HCT116 (cell line): ENCODE data around the gene MFSD1. TPM values are rescaled to one million over a fixed set of nuclear protein-coding genes. Genes with fewer than 3 reads are reported as not detected.

Experiments used
- ATAC-seq: fragments of 200-7000 bp; cut with Tn5 transposase; 2 replicates; pipeline ENCODE4 v1.9.1; 2020; ENCODE audit warnings: mild to moderate bottlenecking, moderate library complexity
- BruUV-seq: library from RNA; stranded (reverse); fragments of 400-500 nt; replicated peaks from 2 replicates; lab custom pipeline; 2021; lab: Mats Ljungman, UMichigan
- CTCF ChIA-PET: fragments of 300-600 bp; sonication (Branson Sonifier 250); formaldehyde crosslinking; loops from one replicate; lab custom pipeline; 2021; ENCODE audit warnings: antibody characterized with exemption; lab: Charles Lee
- POLR2A ChIA-PET: fragments of 300-600, 350-600 bp; sonication (Branson Sonifier 250); formaldehyde crosslinking; loops from one replicate; lab custom pipeline; 2021; ENCODE audit warnings: antibody characterized with exemption; lab: Charles Lee
- RAD21 ChIA-PET, 2 experiments: fragments of 300-600 bp; sonication (Branson Sonifier 250); formaldehyde crosslinking; loops; one replicate each; lab custom pipeline; 2023; ENCODE audit warnings: low total read pairs in 2 of 2; ENCODE audit not compliant: uncharacterized antibody in 2 of 2, unreplicated experiment in 2 of 2, low non-redundant PET in 1 of 2; lab: Charles Lee
- DNase-seq: peaks from one replicate; pipeline ENCODE4 v3.0.0-alpha.2; 2010; ENCODE audit warnings: low read depth, low spot score
- H2AFZ ChIP-seq: fragments of 200-600 bp; shearing (Covaris generic), sonication (generic); 2 replicates; pipeline ENCODE4 v1.6.1; 2017; ENCODE audit warnings: low read depth, mixed run types, mixed read lengths, antibody characterized with exemption, low read length; ENCODE audit not compliant: poor library complexity, severe bottlenecking
- H3K27ac ChIP-seq: 2 replicates; pipeline ENCODE4 v1.5.1; 2012; ENCODE audit warnings: low read depth, low read length
- H3K27me3 ChIP-seq: fragments of 200-600 bp; sonication (generic); 2 replicates; pipeline ENCODE4 v1.6.1; 2016; ENCODE audit warnings: mixed run types, low read length, mixed read lengths; ENCODE audit not compliant: insufficient read depth
- H3K36me3 ChIP-seq, 2 experiments: fragments of 200-500 bp in 1 of 2; fragments of 200-600 bp in 1 of 2; sonication (Bioruptor generic) in 1 of 2; sonication (generic) in 1 of 2; 2 replicates each; pipeline versions ENCODE4 v1.5.1 to v1.6.1; 2014 to 2016; ENCODE audit warnings: low read length in 2 of 2, inconsistent platforms in 1 of 2, mixed read lengths in 1 of 2, mixed run types in 1 of 2; ENCODE audit not compliant: insufficient read depth in 2 of 2, control insufficient read depth in 1 of 2
- H3K4me1 ChIP-seq, 2 experiments: fragments of 200-600 bp in 1 of 2; sonication (generic) in 1 of 2; 2 replicates each; pipeline versions ENCODE4 v1.5.1 to v1.6.1; 2012 to 2017; ENCODE audit warnings: low read length in 2 of 2, inconsistent platforms in 1 of 2, mild to moderate bottlenecking in 1 of 2, mixed read lengths in 1 of 2, mixed run types in 1 of 2, moderate library complexity in 1 of 2; ENCODE audit not compliant: insufficient read depth in 2 of 2, control insufficient read depth in 1 of 2
- H3K4me2 ChIP-seq: fragments of 200-600 bp; sonication (generic); 2 replicates; pipeline ENCODE4 v1.6.1; 2017; ENCODE audit warnings: mixed run types, low read length, mixed read lengths
- H3K4me3 ChIP-seq, 2 experiments: fragments of 200-600 bp in 1 of 2; sonication (generic) in 1 of 2; replicated peaks in 1 of 2; 2 replicates each; pipeline ENCODE4 v1.5.1; 2011 to 2016; ENCODE audit warnings: low read length in 2 of 2, control low read depth in 1 of 2, low read depth in 1 of 2, mild to moderate bottlenecking in 1 of 2, mixed read lengths in 1 of 2, mixed run types in 1 of 2
- H3K79me2 ChIP-seq: fragments of 200-600 bp; sonication (generic); 2 replicates; pipeline ENCODE4 v1.6.1; 2017; ENCODE audit warnings: mild to moderate bottlenecking, mixed run types, low read length, moderate library complexity, mixed read lengths; ENCODE audit not compliant: insufficient read depth
- H3K9ac ChIP-seq: fragments of 200-600 bp; sonication (generic); 2 replicates; pipeline ENCODE4 v1.6.1; 2016; ENCODE audit warnings: low read length, mixed read lengths
- H3K9me2 ChIP-seq: fragments of 200-600 bp; sonication (generic), shearing (Covaris generic); 2 replicates; pipeline ENCODE4 v1.6.1; 2017; ENCODE audit warnings: mixed run types, mild to moderate bottlenecking, moderate library complexity; ENCODE audit not compliant: insufficient read depth
- H3K9me3 ChIP-seq, 2 experiments: fragments of 200-500 bp in 1 of 2; fragments of 200-600 bp in 1 of 2; sonication (Bioruptor generic) in 1 of 2; sonication (generic) in 1 of 2; 2 replicates each; pipeline ENCODE4 v1.6.1; 2014 to 2017; ENCODE audit warnings: low read length in 2 of 2, mixed read lengths in 2 of 2, inconsistent platforms in 1 of 2, low read depth in 1 of 2, mild to moderate bottlenecking in 1 of 2, mixed run types in 1 of 2, moderate library complexity in 1 of 2; ENCODE audit not compliant: control insufficient read depth in 1 of 2, insufficient read depth in 1 of 2
- H4K20me1 ChIP-seq: fragments of 200-600 bp; sonication (generic), shearing (Covaris generic); 2 replicates; pipeline ENCODE4 v1.6.1; 2017; ENCODE audit warnings: mixed run types, mild to moderate bottlenecking, moderate library complexity; ENCODE audit not compliant: insufficient read depth
- CBX3 ChIP-seq: IDR thresholded peaks from 2 replicates; pipeline ENCODE4 v1.6.1; 2012; ENCODE audit warnings: low read depth
- EGR1 ChIP-seq: IDR thresholded peaks from 2 replicates; pipeline ENCODE4 v1.6.1; 2012; ENCODE audit warnings: low read depth
- ELF1 ChIP-seq: IDR thresholded peaks from 2 replicates; pipeline ENCODE4 v1.6.1; 2012; ENCODE audit warnings: low read depth, borderline replicate concordance
- EZH2phosphoT487 ChIP-seq: fragments of 200-600 bp; IDR thresholded peaks from 2 replicates; pipeline ENCODE4 v1.6.1; 2018; ENCODE audit warnings: antibody characterized with exemption, borderline replicate concordance
- FOSL1 ChIP-seq: IDR thresholded peaks from 2 replicates; pipeline ENCODE4 v1.6.1; 2012; ENCODE audit warnings: low read depth
- JUND ChIP-seq: IDR thresholded peaks from 2 replicates; pipeline ENCODE4 v1.6.1; 2012
- POLR2A ChIP-seq: IDR thresholded peaks from 2 replicates; pipeline ENCODE4 v1.7.0; 2011; ENCODE audit warnings: borderline replicate concordance; ENCODE audit not compliant: insufficient read depth, insufficient read length; ENCODE audit errors: extremely low read depth
- POLR2AphosphoS5 ChIP-seq: IDR thresholded peaks from 2 replicates; pipeline ENCODE4 v1.6.1; 2011; ENCODE audit warnings: mild to moderate bottlenecking, low read depth, low read length, moderate library complexity
- RAD21 ChIP-seq: IDR thresholded peaks from 2 replicates; pipeline ENCODE4 v1.6.1; 2012; ENCODE audit warnings: low read depth, mild to moderate bottlenecking
- SP1 ChIP-seq: IDR thresholded peaks from 2 replicates; pipeline ENCODE4 v1.6.1; 2012; ENCODE audit warnings: low read depth
- SRF ChIP-seq: IDR thresholded peaks from 2 replicates; pipeline ENCODE4 v1.6.1; 2012; ENCODE audit warnings: low read depth
- TCF7L2 ChIP-seq: IDR thresholded peaks from 2 replicates; pipeline ENCODE4 v1.7.0; 2011; ENCODE audit warnings: borderline replicate concordance, inconsistent platforms; ENCODE audit not compliant: insufficient read depth, insufficient read length; ENCODE audit errors: extremely low read depth
- YY1 ChIP-seq: IDR thresholded peaks from 2 replicates; pipeline ENCODE4 v1.6.1; 2011; ENCODE audit warnings: low read length, low read depth, moderate library complexity, mild to moderate bottlenecking; ENCODE audit not compliant: insufficient replicate concordance; ENCODE audit errors: extremely low read depth
- ZFX ChIP-seq: fragments of 450-650 bp; IDR thresholded peaks from 2 replicates; pipeline ENCODE4 v1.6.1; 2017
- ZNF274 ChIP-seq: fragments of 200-500 bp; sonication (Bioruptor generic); IDR thresholded peaks from 2 replicates; pipeline ENCODE4 v1.6.1; 2014; ENCODE audit warnings: mild to moderate bottlenecking, low read depth, low read length, inconsistent platforms
- intact Hi-C: fragments of 100-400 bp; cut with micrococcal nuclease; formaldehyde crosslinking; loops from 2 replicates; pipeline ENCODE4 v1.10.0; 2022
- total RNA-seq: library from RNA; stranded (reverse); gene quantifications from one replicate; pipeline ENCODE4 v1.2.1, GENCODE V29; 2021; ENCODE audit not compliant: unreplicated experiment
- TF ChIP-seq, protein P1 (sequence below): IDR thresholded peaks from 2 replicates; pipeline ENCODE4 v1.6.1; 2012
- TF ChIP-seq, protein P2 (sequence below), 3 experiments: fragments of 200-600 bp in 1 of 3; sonication (generic) in 1 of 3; IDR thresholded peaks in 2 of 3; conservative IDR thresholded peaks in 1 of 3; 2 replicates each; pipeline ENCODE4 v1.5.1; 2012 to 2017; ENCODE audit warnings: low read depth in 2 of 3, low read length in 2 of 3, antibody characterized with exemption in 1 of 3, borderline replicate concordance in 1 of 3, control low read depth in 1 of 3, mild to moderate bottlenecking in 1 of 3, mixed read lengths in 1 of 3, mixed run types in 1 of 3, moderate library complexity in 1 of 3; ENCODE audit not compliant: insufficient read depth in 1 of 3
- TF ChIP-seq, protein P3 (sequence below): IDR thresholded peaks from 2 replicates; pipeline ENCODE4 v1.6.1; 2012
- TF ChIP-seq, protein P4 (sequence below): IDR thresholded peaks from 2 replicates; pipeline ENCODE4 v1.6.1; 2011; ENCODE audit warnings: mild to moderate bottlenecking, low read length, moderate library complexity; ENCODE audit not compliant: insufficient replicate concordance; ENCODE audit errors: extremely low read depth

The MFSD1 gene
- total RNA-seq, 1 experiment from 2014 or later, result 12.8 TPM

DNA sequence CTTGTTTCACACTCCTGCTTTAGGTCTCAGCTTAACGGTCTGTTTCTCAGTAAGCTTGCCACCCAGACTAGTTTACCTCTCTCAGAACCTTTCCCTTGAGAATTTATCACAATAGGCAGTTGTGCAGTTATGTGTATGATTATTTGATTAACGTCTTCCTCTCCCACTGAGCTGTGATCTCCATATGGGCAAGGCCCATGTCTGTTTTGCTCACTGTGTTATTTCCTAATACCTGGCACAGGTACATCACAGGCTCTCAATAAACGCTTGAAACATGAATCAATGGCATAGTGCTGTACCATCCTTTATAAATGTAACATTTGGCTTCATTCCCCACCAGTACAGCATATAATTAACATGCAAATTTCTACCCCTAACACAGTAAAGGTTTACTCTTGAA lies 40.5 kb upstream of the MFSD1 start:
- intact Hi-C loops, result no loop called here
- Histone ChIP-seq H3K9me3 (no peaks in the 10 kb centered on the region), H3K9me2 (no peaks in the 10 kb centered on the region), H3K4me1 (no peaks in the 10 kb centered on the region), H3K27ac (no peak overlapping the region), H3K4me3 (no peak overlapping the region), H4K20me1 (no peaks in the 10 kb centered on the region), H3K9ac (no peak overlapping the region), H2AFZ (no peak overlapping the region), H3K27me3 (no peaks in the 10 kb centered on the region), H3K4me2 (no peak overlapping the region), H3K36me3 (no peaks in the 10 kb centered on the region), H3K79me2 (no peaks in the 10 kb centered on the region)
- ATAC-seq (no peak), DNase-seq (no peak)
- CTCF ChIA-PET, result no interaction called here
- TF ChIP-seq YY1 (no peak), POLR2AphosphoS5 (no peak), EZH2phosphoT487 (no peak)
- RAD21 ChIA-PET, result no interaction called here
- BruUV-seq, result no TSS peak
- POLR2A ChIA-PET, result no interaction called here

DNA sequence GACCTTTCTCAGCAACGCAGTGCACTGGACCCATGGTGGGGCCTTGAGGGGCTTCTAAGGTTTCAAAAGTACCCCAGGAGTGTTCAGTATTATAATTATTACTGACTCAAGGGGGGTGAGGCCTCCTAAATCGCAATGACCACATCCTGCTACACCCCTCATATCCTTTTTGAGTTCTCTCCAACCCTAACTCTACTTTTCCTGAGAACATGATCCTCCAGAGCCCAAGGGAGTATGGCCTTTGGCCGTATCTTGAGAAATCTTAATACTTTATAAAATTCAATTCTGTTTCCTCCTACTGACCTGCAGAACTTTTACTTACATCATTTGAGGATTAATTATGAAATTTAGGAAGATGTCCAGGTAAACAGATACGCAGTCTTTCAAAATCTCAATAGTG lies 39.2 kb upstream of the MFSD1 start:
- Histone ChIP-seq H3K9me3 (no peaks in the 10 kb centered on the region), H3K27ac (no peak overlapping the region), H3K4me2 (no peak overlapping the region), H3K4me1 (no peaks in the 10 kb centered on the region), H3K79me2 (no peaks in the 10 kb centered on the region), H4K20me1 (no peaks in the 10 kb centered on the region), H3K27me3 (no peaks in the 10 kb centered on the region), H3K4me3 (no peak overlapping the region), H3K9ac (no peak overlapping the region), H2AFZ (no peak overlapping the region), H3K9me2 (no peaks in the 10 kb centered on the region), H3K36me3 (no peaks in the 10 kb centered on the region)
- no peak for DNase-seq
- BruUV-seq, result no TSS peak
- intact Hi-C loops, result no loop called here
- RAD21 ChIA-PET, result no interaction called here
- POLR2A ChIA-PET, result no interaction called here
- no peak for ATAC-seq
- CTCF ChIA-PET, result no interaction called here
- TF ChIP-seq EGR1 (no peak), ELF1 (no peak), SRF (no peak), RAD21 (no peak), POLR2A (no peak), CBX3 (no peak), YY1 (no peak), FOSL1 (no peak), JUND (no peak), ZFX (no peak), EZH2phosphoT487 (no peak), SP1 (no peak), ZNF274 (no peak), TCF7L2 (no peak)
- TF ChIP-seq, protein P1, sequence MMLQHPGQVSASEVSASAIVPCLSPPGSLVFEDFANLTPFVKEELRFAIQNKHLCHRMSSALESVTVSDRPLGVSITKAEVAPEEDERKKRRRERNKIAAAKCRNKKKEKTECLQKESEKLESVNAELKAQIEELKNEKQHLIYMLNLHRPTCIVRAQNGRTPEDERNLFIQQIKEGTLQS, result no peak
- TF ChIP-seq, protein P2, sequence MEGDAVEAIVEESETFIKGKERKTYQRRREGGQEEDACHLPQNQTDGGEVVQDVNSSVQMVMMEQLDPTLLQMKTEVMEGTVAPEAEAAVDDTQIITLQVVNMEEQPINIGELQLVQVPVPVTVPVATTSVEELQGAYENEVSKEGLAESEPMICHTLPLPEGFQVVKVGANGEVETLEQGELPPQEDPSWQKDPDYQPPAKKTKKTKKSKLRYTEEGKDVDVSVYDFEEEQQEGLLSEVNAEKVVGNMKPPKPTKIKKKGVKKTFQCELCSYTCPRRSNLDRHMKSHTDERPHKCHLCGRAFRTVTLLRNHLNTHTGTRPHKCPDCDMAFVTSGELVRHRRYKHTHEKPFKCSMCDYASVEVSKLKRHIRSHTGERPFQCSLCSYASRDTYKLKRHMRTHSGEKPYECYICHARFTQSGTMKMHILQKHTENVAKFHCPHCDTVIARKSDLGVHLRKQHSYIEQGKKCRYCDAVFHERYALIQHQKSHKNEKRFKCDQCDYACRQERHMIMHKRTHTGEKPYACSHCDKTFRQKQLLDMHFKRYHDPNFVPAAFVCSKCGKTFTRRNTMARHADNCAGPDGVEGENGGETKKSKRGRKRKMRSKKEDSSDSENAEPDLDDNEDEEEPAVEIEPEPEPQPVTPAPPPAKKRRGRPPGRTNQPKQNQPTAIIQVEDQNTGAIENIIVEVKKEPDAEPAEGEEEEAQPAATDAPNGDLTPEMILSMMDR (IDR thresholded peaks at IDR 0.05 in 2 of 3, conservative IDR thresholded peaks at IDR 0.05 in 1 of 3; ENCODE audit: borderline replicate concordance in 1 of 3, insufficient read depth in 1 of 3, low read depth in 2 of 3, low read length in 2 of 3), result no peak
- TF ChIP-seq, protein P3, sequence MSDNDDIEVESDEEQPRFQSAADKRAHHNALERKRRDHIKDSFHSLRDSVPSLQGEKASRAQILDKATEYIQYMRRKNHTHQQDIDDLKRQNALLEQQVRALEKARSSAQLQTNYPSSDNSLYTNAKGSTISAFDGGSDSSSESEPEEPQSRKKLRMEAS, result no peak
- TF ChIP-seq, protein P4, sequence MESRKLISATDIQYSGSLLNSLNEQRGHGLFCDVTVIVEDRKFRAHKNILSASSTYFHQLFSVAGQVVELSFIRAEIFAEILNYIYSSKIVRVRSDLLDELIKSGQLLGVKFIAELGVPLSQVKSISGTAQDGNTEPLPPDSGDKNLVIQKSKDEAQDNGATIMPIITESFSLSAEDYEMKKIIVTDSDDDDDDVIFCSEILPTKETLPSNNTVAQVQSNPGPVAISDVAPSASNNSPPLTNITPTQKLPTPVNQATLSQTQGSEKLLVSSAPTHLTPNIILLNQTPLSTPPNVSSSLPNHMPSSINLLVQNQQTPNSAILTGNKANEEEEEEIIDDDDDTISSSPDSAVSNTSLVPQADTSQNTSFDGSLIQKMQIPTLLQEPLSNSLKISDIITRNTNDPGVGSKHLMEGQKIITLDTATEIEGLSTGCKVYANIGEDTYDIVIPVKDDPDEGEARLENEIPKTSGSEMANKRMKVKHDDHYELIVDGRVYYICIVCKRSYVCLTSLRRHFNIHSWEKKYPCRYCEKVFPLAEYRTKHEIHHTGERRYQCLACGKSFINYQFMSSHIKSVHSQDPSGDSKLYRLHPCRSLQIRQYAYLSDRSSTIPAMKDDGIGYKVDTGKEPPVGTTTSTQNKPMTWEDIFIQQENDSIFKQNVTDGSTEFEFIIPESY, result no peak
